GM12878 (cell line): ENCODE data around the gene NUBP1. TPM values are rescaled to one million over a fixed set of nuclear protein-coding genes. Genes with fewer than 3 reads are reported as not detected.

Experiments
- EGR1 ChIP-seq, 2 experiments: IDR thresholded peaks; 1 replicate in 1 of 2; 2 replicates in 1 of 2; pipeline ENCODE4 v1.6.1; 2011 to 2012; ENCODE audit warnings: low read depth in 2 of 2, low read length in 2 of 2, borderline replicate concordance in 1 of 2, mild to moderate bottlenecking in 1 of 2, moderate library complexity in 1 of 2
- ELK1 ChIP-seq: IDR thresholded peaks from 2 replicates; pipeline ENCODE4 v1.6.1; 2012; ENCODE audit warnings: low read depth, low read length, improper control_type of control experiment
- ESRRA ChIP-seq: IDR thresholded peaks from 2 replicates; pipeline ENCODE4 v1.6.1; 2012; ENCODE audit warnings: mild to moderate bottlenecking, low read length, improper control_type of control experiment
- ETV6 ChIP-seq, 2 experiments: fragments of 450-650 bp in 1 of 2; IDR thresholded peaks in 1 of 2; conservative IDR thresholded peaks in 1 of 2; 2 replicates each; pipeline ENCODE4 v1.6.1; 2014; ENCODE audit warnings: antibody characterized with exemption in 1 of 2, borderline replicate concordance in 1 of 2, low read depth in 1 of 2, mild to moderate bottlenecking in 1 of 2, moderate library complexity in 1 of 2
- IKZF2 ChIP-seq, 2 experiments: fragments of 450-650 bp; IDR thresholded peaks; 2 replicates each; pipeline ENCODE4 v1.6.1; 2017; ENCODE audit warnings: mild to moderate bottlenecking in 2 of 2, moderate library complexity in 2 of 2
- IRF4 ChIP-seq: IDR thresholded peaks from 2 replicates; pipeline ENCODE4 v1.6.1; 2011; ENCODE audit warnings: low read depth, low read length
- KLF5 ChIP-seq: fragments of 450-650 bp; IDR thresholded peaks from 2 replicates; pipeline ENCODE4 v1.6.1; 2014; ENCODE audit warnings: mild to moderate bottlenecking; ENCODE audit not compliant: partially characterized antibody
- NR2C1 ChIP-seq: fragments of 450-650 bp; IDR thresholded peaks from 2 replicates; pipeline ENCODE4 v1.6.1; 2017; ENCODE audit warnings: antibody characterized with exemption, mild to moderate bottlenecking, moderate library complexity
- NR2C2 ChIP-seq: IDR thresholded peaks from 2 replicates; pipeline ENCODE4 v1.6.1; 2011; ENCODE audit warnings: borderline replicate concordance, low read depth; ENCODE audit not compliant: control insufficient read depth, insufficient read length
- PAX5 ChIP-seq: IDR thresholded peaks from 2 replicates; pipeline ENCODE4 v1.6.1; 2011; ENCODE audit warnings: low read depth, low read length, borderline replicate concordance
- PBX3 ChIP-seq: IDR thresholded peaks from 2 replicates; pipeline ENCODE4 v1.6.1; 2011; ENCODE audit warnings: mild to moderate bottlenecking, low read depth, low read length, moderate library complexity; ENCODE audit not compliant: insufficient replicate concordance
- POU2F2 ChIP-seq: IDR thresholded peaks from 3 replicates; pipeline ENCODE4 v1.6.1; 2011; ENCODE audit warnings: low read depth, mild to moderate bottlenecking, low read length, borderline replicate concordance
- RAD21 ChIP-seq: IDR thresholded peaks from 2 replicates; pipeline ENCODE4 v1.6.1; 2011; ENCODE audit warnings: mild to moderate bottlenecking, low read depth, low read length, moderate library complexity; ENCODE audit not compliant: insufficient read depth
- RAD51 ChIP-seq: fragments of 450-650 bp; IDR thresholded peaks from 2 replicates; pipeline ENCODE4 v1.6.1; 2016; ENCODE audit warnings: moderate library complexity, mild to moderate bottlenecking, inconsistent platforms
- RELB ChIP-seq: fragments of 450-650 bp; IDR thresholded peaks from 2 replicates; pipeline ENCODE4 v1.6.1; 2017; ENCODE audit warnings: low read depth, mild to moderate bottlenecking, moderate library complexity
- polyA plus RNA-seq, 11 experiments: library from polyadenylated mRNA; depleted of rRNA in 4 of 11; unstranded in 6 of 11; stranded (reverse) in 5 of 11; fragments of >200 nt; fragmentation: Nextera tagmentation in 4 of 11; fragmentation: Illumina TruSeq in 1 of 11; extraction: Ambion mirVana in 4 of 11; extraction: Trizol in 1 of 11; gene quantifications; 1 replicate in 1 of 11; 2 replicates in 10 of 11; pipeline versions ENCODE4 v1.2.1 to v1.2.3, GENCODE V29; 2011 to 2016; ENCODE audit warnings: inconsistent platforms in 2 of 11, missing spikeins in 2 of 11, low read depth in 1 of 11
- total RNA-seq, 4 experiments: library from RNA; depleted of rRNA in 3 of 4; stranded (reverse); fragments of >200 nt in 3 of 4; fragmentation: Illumina TruSeq in 1 of 4; extraction: Trizol in 1 of 4; gene quantifications; 2 replicates each; pipeline versions ENCODE4 v1.2.1 to v1.2.3, GENCODE V29; 2013 to 2021
- TF ChIP-seq, protein P1 (sequence below): fragments of 450-650 bp; IDR thresholded peaks from 2 replicates; pipeline ENCODE4 v1.6.1; 2018; ENCODE audit warnings: mild to moderate bottlenecking, low read depth, moderate library complexity; ENCODE audit not compliant: partially characterized antibody
- TF ChIP-seq, protein P2 (sequence below): fragments of 450-650 bp; IDR thresholded peaks from 2 replicates; pipeline ENCODE4 v1.6.1; 2017; ENCODE audit warnings: mild to moderate bottlenecking, low read depth, inconsistent platforms; ENCODE audit not compliant: poor library complexity, severe bottlenecking

The NUBP1 gene
- total and polyA plus RNA-seq, 10 of the 15 experiments (the other 5 are each of a cell fraction or from before 2014, with no cell fraction given): 31.0 to 74.9 (median 58.3) TPM

DNA sequence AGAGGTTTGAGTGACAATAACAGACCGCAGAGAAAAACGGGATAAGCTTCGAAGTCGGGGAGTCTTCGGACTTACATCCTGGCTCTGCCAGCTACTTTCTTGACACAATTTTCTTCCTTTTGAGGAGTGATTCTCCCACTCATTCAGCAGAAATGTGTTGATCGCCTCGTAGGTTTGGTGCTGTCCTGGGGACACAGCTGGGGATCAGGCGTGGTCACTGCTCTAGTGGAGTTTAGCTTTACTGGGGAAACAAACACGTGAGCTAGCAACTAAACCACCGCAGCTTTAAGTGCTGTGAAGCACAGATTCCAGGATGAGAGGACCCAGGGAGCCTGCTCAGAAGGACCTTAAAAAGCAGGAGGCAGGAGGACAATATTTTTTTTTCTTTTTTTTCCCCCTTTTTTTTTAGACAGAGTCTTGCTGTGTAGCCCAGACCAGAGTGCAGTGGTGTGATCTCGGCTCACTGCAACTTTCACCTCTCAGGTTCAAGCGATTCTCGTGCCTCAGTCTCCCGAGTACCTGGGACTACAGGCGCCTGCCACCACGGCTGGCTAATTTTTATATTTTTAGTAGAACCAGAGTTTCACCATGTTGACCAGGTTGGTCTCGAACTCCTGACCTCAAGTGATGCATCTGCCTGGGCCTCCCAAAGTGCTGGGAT is 858 bp downstream of the NUBP1 start (continued):
- no peak for TF ChIP-seq ETV6 (conservative IDR thresholded peaks at IDR 0.05 in 1 of 2, IDR thresholded peaks at IDR 0.05 in 1 of 2; ENCODE audit: borderline replicate concordance in 1 of 2, low read depth in 1 of 2)
- no peak for TF ChIP-seq RAD21
- no peak for TF ChIP-seq PBX3
- TF ChIP-seq NR2C1: no peak
- TF ChIP-seq NR2C2: no peak
- no peak for TF ChIP-seq IKZF2 (IDR thresholded peaks at IDR 0.05)
- TF ChIP-seq KLF5: no peak
- TF ChIP-seq RAD51: peak; percentile 14; the same call in 1 of the 2 replicates
- TF ChIP-seq, protein P1, sequence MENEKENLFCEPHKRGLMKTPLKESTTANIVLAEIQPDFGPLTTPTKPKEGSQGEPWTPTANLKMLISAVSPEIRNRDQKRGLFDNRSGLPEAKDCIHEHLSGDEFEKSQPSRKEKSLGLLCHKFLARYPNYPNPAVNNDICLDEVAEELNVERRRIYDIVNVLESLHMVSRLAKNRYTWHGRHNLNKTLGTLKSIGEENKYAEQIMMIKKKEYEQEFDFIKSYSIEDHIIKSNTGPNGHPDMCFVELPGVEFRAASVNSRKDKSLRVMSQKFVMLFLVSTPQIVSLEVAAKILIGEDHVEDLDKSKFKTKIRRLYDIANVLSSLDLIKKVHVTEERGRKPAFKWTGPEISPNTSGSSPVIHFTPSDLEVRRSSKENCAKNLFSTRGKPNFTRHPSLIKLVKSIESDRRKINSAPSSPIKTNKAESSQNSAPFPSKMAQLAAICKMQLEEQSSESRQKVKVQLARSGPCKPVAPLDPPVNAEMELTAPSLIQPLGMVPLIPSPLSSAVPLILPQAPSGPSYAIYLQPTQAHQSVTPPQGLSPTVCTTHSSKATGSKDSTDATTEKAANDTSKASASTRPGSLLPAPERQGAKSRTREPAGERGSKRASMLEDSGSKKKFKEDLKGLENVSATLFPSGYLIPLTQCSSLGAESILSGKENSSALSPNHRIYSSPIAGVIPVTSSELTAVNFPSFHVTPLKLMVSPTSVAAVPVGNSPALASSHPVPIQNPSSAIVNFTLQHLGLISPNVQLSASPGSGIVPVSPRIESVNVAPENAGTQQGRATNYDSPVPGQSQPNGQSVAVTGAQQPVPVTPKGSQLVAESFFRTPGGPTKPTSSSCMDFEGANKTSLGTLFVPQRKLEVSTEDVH: no peak
- TF ChIP-seq POU2F2: no peak
- TF ChIP-seq ELK1: no peak
- no peak for TF ChIP-seq RELB
- TF ChIP-seq ESRRA: no peak
- no peak for TF ChIP-seq PAX5
- TF ChIP-seq EGR1 (IDR thresholded peaks at IDR 0.05; ENCODE audit: borderline replicate concordance in 1 of 2, low read depth in 2 of 2, low read length in 2 of 2): no peak
- TF ChIP-seq, protein P2, sequence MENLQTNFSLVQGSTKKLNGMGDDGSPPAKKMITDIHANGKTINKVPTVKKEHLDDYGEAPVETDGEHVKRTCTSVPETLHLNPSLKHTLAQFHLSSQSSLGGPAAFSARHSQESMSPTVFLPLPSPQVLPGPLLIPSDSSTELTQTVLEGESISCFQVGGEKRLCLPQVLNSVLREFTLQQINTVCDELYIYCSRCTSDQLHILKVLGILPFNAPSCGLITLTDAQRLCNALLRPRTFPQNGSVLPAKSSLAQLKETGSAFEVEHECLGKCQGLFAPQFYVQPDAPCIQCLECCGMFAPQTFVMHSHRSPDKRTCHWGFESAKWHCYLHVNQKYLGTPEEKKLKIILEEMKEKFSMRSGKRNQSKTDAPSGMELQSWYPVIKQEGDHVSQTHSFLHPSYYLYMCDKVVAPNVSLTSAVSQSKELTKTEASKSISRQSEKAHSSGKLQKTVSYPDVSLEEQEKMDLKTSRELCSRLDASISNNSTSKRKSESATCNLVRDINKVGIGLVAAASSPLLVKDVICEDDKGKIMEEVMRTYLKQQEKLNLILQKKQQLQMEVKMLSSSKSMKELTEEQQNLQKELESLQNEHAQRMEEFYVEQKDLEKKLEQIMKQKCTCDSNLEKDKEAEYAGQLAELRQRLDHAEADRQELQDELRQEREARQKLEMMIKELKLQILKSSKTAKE: no peak
- no peak for TF ChIP-seq IRF4
